GM13976 (cell line): ENCODE measurements around the gene ATP2C2.

Experiments
- DNase-seq: peaks from one replicate; pipeline ENCODE4 v3.0.0; 2012; ENCODE audit warnings: low spot score
- CTCF ChIP-seq: IDR thresholded peaks from 2 replicates; pipeline ENCODE4 v1.5.1; 2012; ENCODE audit warnings: borderline replicate concordance, mild to moderate bottlenecking; ENCODE audit not compliant: insufficient read depth; ENCODE audit errors: extremely low read depth, missing control alignments, control extremely low read depth
- in situ Hi-C: fragments of 300-500 bp; cut with MboI; formaldehyde crosslinking; loops from one replicate; pipeline ENCODE4 v1.12.0; 2022; ENCODE audit warnings: low sequenced_read_pairs, mixed read lengths, inconsistent platforms; ENCODE audit not compliant: unreplicated experiment

Gene ATP2C2

GRCh38 chr16:84442416-84443145 is 74.2 kb downstream of the ATP2C2 start:
- TF ChIP-seq CTCF: no peak
- in situ Hi-C loops: no loop called here
- no peak for DNase-seq

GRCh38 chr16:84443166-84443802 is 74.9 kb downstream of the ATP2C2 start:
- TF ChIP-seq CTCF: no peak
- in situ Hi-C loops: no loop called here

GRCh38 chr16:84444476-84444875 is 76.1 kb downstream of the ATP2C2 start:
- in situ Hi-C loops: no loop called here
- DNase-seq: no peak
- TF ChIP-seq CTCF: no peak

More at GRCh38 chr16:84443166-84443802, 74.9 kb downstream of the ATP2C2 start:
- no peak for DNase-seq

- in situ Hi-C loops: no loop called here
- no peak for DNase-seq
- no peak for TF ChIP-seq CTCF
These were observed 77.7 kb downstream of the ATP2C2 start for GRCh38 chr16:84446084-84446483.

- no peak for DNase-seq
- in situ Hi-C loops: no loop called here
- no peak for TF ChIP-seq CTCF
These were observed 78.5 kb downstream of the ATP2C2 start for GRCh38 chr16:84446596-84447392.

GRCh38 chr16:84448444-84448843 is 80.1 kb downstream of the ATP2C2 start:
- DNase-seq: no peak
- TF ChIP-seq CTCF: no peak
- in situ Hi-C loops: no loop called here
